GM12872 (cell line): ENCODE measurements around the gene NELFB.

Source experiments
- TF ChIP-seq, protein P1 (sequence below): IDR thresholded peaks from 3 replicates; pipeline ENCODE4 v1.5.1; 2011; ENCODE audit warnings: low read depth, mild to moderate bottlenecking, low read length, moderate library complexity; ENCODE audit not compliant: insufficient read depth

NELFB gene

DNA sequence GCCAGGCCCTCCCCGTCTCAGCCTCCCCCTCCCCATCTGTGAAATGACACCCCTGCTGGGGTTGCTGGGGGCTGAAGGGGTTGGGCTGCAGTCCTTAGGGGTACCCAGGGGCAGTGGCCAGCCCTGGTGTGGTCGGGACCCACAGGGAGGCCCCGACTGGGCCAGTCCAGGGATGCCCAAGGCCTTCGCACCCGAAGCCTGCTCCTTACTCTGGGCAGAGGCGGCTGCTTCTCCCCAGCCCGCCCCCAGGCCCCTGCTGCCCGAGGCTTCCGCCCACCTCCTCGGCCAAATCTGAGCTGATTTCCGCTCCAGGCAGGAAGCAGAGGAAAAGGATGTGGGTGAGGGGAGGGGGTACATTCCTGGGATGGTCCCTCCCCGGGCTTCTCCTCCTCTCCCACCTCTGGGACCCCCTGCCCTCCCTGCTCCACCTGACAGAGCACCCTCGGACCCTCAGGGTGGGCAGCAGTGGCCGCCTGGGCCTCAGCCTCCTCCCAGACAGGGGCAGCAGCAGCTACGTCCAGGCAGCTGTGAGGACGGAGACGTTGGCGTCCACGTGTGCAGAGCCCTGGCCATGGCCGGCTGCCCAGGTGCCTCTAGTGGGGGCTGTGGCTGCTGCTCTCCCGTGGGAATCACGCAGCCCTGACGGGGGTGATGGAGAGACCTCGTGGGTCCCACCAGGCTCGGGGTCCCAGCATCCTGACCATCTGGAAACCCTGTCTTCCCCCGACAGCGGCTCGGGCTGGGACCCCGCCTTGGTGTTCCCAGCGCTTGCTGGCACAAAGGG, 51.1 kb downstream of the NELFB start:
- TF ChIP-seq, protein P1, sequence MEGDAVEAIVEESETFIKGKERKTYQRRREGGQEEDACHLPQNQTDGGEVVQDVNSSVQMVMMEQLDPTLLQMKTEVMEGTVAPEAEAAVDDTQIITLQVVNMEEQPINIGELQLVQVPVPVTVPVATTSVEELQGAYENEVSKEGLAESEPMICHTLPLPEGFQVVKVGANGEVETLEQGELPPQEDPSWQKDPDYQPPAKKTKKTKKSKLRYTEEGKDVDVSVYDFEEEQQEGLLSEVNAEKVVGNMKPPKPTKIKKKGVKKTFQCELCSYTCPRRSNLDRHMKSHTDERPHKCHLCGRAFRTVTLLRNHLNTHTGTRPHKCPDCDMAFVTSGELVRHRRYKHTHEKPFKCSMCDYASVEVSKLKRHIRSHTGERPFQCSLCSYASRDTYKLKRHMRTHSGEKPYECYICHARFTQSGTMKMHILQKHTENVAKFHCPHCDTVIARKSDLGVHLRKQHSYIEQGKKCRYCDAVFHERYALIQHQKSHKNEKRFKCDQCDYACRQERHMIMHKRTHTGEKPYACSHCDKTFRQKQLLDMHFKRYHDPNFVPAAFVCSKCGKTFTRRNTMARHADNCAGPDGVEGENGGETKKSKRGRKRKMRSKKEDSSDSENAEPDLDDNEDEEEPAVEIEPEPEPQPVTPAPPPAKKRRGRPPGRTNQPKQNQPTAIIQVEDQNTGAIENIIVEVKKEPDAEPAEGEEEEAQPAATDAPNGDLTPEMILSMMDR: no peak

DNA sequence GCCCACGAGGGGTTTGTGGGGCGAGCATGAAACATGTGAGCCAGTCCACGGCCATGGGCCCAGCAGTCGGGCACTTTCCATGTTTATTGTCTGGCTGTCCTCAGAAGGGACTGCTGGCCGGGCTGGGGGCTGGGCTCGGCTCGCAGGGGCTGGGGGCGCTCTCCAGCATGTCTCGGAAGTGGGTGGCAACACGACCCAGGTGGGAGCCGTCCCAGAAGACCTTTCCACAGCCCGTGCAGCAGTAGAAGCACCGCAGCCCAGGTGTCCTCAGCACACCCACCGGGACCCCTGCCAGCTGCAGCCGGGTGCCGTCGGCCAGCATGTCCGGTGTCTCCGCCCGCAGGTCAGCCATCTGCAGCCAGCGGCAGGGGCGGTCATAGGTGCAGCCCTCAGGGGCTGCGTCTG, 51.7 kb downstream of the NELFB start:
- TF ChIP-seq, protein P1: no peak

DNA sequence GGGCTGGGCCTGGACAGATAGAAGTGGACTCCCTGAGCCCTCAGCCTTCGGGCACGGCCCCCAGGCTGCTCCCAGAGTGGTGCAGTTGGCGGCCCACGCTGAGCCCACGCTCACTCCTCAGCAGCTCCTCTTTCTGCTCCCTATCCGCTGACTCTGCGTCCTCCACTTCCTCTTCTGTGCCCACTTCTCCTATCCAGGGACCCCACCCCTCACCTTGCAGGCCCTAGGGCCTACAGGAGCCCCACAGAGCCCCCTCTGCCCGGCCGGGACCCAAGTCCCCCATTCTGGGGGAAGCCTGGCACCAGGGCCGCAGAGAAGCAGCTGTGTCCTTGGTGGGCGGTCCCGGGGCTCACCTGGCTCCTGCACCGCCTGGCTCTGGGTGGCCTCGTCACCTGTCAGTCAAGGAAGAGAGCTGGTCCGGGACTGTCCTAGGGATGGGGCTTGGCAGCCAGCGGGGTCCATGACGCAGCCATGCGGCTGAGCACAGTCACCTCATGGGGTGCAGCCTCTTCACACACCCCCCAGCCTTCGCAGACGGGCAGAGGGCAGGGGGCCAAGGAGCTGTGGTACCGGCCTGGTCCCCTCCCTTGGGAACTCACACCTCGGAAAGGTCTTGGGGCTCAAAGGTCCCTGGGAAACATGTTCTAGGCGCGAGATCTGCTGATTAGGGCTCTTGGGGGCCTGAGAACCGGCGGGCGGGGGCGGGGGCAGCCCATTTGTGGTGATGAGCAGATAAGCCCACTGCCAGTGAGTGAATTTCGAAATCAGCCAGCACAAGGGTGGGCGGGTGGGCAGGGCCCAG, 52.3 kb downstream of the NELFB start:
- TF ChIP-seq, protein P1: no peak

DNA sequence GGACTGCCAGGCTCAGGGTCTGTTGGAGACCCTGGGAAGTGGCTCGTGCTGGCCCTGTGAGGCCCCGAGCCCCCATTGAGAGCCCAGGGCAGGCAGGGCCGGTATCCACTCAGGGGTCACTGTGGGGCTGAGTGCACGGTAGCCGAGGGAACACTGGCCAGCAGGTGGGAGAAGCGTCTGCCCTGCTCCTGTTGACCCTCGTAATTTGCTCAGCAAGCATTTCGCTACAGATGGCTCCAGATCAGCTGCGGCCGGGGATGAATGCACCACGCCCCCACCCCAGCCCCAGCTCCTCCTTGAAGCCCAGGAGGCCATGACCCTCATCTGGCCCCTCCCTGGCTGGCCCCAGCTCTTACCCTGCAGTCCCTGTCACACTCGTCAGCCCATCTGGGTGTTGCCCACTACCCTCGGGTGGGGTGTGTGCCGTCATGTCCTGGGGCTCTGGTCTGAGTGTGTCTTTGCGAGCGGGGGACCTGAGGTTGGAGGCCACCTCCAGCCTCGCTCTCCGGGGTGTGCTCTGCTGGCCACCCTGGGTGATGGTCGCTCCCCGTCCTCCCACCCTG, 53.0 kb downstream of the NELFB start:
- TF ChIP-seq, protein P1: no peak

DNA sequence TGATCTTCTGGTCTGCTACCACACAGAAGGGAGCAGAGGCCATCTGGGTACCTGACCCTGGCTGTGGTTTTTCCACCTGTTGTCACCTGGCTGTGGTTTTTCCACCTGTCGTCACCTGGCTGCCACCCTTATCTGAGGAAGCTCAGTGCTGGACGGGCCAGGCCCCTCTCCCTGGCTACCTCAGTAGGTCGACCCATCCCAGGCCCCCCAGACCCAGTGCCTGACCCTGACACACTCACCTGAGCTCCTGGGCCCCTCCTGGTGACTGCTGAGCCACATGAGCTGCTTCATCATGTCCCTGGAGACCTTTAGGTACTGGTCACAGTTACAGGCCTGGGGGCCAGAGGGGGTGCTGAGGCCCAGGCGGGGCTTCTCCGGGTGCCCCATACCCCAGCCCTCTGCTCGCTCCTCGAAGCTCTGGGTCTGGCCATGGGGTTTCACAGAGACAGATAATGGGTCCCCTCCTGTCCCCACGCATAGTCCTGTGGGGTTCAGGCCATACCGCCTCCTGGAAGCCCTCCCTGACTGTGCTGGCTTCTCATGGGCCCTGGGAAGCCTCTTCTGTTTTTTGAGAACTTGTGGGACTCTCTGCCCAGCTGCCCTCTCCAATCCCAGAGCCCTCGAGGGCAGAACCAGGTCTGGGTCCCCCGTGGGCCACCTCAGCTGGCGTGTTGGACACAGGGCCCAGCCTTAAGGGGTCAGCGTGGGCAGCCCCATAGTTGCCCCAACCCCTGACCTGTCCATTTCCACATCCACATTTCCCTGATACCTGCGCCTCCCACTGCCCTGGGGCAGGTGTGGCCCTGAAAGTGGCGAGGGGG, 54.5 kb downstream of the NELFB start:
- TF ChIP-seq, protein P1: no peak

DNA sequence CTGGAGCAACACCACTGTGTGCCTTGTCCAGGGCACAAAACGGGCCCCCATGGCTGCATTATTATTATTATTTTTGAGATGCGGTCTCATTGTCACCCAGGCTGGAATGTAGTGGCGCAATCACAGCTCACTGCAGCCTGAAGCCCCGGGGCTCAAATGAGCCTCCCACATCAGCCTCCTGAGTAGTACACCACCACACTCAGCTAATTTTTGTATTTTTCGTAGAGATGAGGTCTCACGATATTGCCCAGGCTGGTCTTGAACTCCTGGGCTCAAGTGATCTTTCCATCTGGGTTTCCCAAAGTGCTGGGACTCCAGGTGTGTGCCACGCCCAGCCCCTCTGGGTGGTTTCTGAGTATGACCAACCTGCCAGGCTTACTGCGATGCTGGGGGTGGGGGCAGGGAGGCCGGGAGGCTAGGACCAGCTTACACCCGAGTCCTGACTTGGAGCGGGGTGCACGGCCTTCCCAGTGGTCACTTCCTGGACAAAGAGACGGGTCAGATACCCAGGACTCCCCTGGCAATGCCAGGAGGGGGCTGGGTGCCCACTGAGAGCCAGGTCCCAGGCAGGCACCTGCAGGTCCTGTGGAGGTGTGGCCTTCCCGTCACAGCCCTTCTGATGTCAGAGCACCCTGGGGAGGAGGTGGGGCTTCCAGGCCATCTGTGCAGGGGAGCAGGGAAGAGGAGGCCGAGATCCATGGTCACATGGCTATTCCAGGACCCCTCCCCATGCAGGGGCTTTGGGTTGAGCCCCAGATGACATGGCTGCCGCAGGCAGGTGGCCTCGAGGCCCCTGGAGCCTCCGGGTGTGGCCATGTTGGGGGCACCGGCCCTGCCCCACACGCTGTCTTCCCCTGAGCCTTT, 55.3 kb downstream of the NELFB start:
- TF ChIP-seq, protein P1: no peak
